Measurements from ENCODE around the gene BCO1.

- TF ChIP-seq POLR2A (IDR thresholded peaks at IDR 0.05) = no peak
- no peak for TF ChIP-seq POLR2AphosphoS5 (IDR thresholded peaks at IDR 0.05)
- TF ChIP-seq CTCF (IDR thresholded peaks at IDR 0.05) = no peak
Measured at GRCh38 chr16:81273223-81273950, 34.9 kb downstream of the BCO1 start.

Measured in prostate gland (tissue), 2 donors.